Fibroblast of villous mesenchyme (primary cell): ENCODE measurements around the gene TOR2A. TPM values are rescaled to one million over a fixed set of nuclear protein-coding genes. Genes with fewer than 3 reads are reported as not detected.

ENCODE experiments used
- DNase-seq: peaks from one replicate; pipeline ENCODE4 v3.0.0-alpha.2; 2010; ENCODE audit warnings: low read depth
- H3K4me3 ChIP-seq: 2 replicates; pipeline ENCODE4 v1.5.1; 2011; ENCODE audit warnings: low read depth, mild to moderate bottlenecking, low read length
- total RNA-seq: library from RNA; depleted of rRNA; stranded (reverse); fragments of >200 nt; gene quantifications from 2 replicates; pipeline ENCODE4 v1.2.3, GENCODE V29; 2012
- TF ChIP-seq, protein P1 (sequence below): IDR thresholded peaks from 2 replicates; pipeline ENCODE4 v1.5.1; 2012; ENCODE audit warnings: low read depth, mild to moderate bottlenecking, low read length; ENCODE audit not compliant: insufficient read depth

TOR2A gene
- total RNA-seq, 1 donor: 5.2 TPM

GRCh38 chr9:127683723-127684122, 51.4 kb downstream of the TOR2A start:
- TF ChIP-seq, protein P1, sequence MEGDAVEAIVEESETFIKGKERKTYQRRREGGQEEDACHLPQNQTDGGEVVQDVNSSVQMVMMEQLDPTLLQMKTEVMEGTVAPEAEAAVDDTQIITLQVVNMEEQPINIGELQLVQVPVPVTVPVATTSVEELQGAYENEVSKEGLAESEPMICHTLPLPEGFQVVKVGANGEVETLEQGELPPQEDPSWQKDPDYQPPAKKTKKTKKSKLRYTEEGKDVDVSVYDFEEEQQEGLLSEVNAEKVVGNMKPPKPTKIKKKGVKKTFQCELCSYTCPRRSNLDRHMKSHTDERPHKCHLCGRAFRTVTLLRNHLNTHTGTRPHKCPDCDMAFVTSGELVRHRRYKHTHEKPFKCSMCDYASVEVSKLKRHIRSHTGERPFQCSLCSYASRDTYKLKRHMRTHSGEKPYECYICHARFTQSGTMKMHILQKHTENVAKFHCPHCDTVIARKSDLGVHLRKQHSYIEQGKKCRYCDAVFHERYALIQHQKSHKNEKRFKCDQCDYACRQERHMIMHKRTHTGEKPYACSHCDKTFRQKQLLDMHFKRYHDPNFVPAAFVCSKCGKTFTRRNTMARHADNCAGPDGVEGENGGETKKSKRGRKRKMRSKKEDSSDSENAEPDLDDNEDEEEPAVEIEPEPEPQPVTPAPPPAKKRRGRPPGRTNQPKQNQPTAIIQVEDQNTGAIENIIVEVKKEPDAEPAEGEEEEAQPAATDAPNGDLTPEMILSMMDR: no peak
- peak; percentile 30 for DNase-seq
- H3K4me3 ChIP-seq: no peak overlapping the region

GRCh38 chr9:127682351-127683136, 52.5 kb downstream of the TOR2A start:
- no peak overlapping the region for H3K4me3 ChIP-seq
- DNase-seq: no peak
- TF ChIP-seq, protein P1: no peak

Other genes with a start within 250 kb of the TOR2A start
- 12.6 and 19.9 TPM in 2 replicates for gene STXBP1, start 123.0 kb downstream of the TOR2A start, total RNA-seq
- under 0.01 TPM in 2 replicates for gene CFAP157, start 28.3 kb downstream of the TOR2A start, total RNA-seq
- gene PTRH1, start 19.6 kb downstream of the TOR2A start, total RNA-seq: 11.7 and 16.4 TPM in 2 replicates
- gene TTC16, start 19.2 kb downstream of the TOR2A start, total RNA-seq: not detected in 2 replicates
- gene SH2D3C, start 43.4 kb upstream of the TOR2A start, total RNA-seq: 0.32 and 0.43 TPM in 2 replicates
- 37.0 and 50.1 TPM in 2 replicates for gene CDK9, start 50.7 kb upstream of the TOR2A start, total RNA-seq
- gene FPGS, start 67.6 kb upstream of the TOR2A start, total RNA-seq: 77.7 and 93.7 TPM in 2 replicates
- 25.8 and 30.7 TPM in 2 replicates for gene ENG, start 119.4 kb upstream of the TOR2A start, total RNA-seq
- gene AK1, start 142.4 kb upstream of the TOR2A start, total RNA-seq: 37.1 and 43.8 TPM in 2 replicates
- 39.9 and 44.0 TPM in 2 replicates for gene ST6GALNAC6, start 164.3 kb upstream of the TOR2A start, total RNA-seq
- gene ST6GALNAC4, start 181.7 kb upstream of the TOR2A start, total RNA-seq: 30.0 and 34.1 TPM in 2 replicates
- gene PIP5KL1, start 195.5 kb upstream of the TOR2A start, total RNA-seq: 2.6 and 3.5 TPM in 2 replicates
- 11.2 and 11.9 TPM in 2 replicates for gene DPM2, start 202.6 kb upstream of the TOR2A start, total RNA-seq
- 15.5 and 16.4 TPM in 2 replicates for gene EEIG1, start 245.7 kb upstream of the TOR2A start, total RNA-seq